NCI-H1417 (cell line): ENCODE measurements around the gene PDLIM1.

ENCODE experiments used
- DNase-seq, 3 experiments: peaks; one replicate each; lab custom pipeline; 2025; lab: John Stamatoyannopoulos, UW

Gene PDLIM1

DNA sequence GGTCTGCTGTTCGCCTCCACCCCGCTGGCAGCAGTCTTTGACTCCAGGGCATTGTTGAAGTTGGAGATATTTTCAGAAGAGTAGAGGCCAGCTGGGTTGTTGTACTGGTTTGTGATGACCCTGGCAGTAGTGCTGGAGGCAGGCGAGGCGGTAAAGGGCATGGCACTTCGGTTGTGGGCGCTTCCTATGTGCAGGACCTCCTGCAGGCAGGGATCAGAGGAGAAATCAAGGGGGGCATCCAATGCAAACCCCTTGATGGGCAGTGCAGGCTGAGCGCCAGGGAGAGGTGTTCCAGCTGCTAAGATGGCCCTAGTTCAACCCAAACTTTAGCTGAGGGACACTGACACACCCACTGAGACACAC is 27.0 kb downstream of the PDLIM1 start:
- DNase-seq = no peak

- no peak for DNase-seq
Measured at GRCh38 chr10:95262763-95263518, 27.9 kb downstream of the PDLIM1 start.

DNA sequence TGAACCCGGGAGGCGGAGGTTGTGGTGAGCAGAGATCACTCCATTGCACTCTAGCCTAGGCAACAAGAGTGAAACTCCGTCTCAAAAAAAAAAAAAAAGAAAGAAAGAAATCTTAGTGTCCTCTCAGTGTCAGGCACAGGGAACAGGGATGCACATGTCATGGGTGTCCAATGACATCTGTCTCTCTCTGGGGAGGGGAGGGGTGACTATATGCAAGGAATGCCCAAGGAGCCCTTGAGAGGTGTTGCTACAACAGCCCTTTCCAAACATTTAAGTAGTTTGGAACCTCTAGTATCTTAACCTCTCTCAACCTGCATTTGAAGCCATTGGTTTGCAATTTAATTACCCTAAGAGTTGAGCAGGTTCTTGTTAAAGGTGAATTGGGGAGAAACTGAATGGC is 28.9 kb downstream of the PDLIM1 start:
- DNase-seq = no peak

DNA sequence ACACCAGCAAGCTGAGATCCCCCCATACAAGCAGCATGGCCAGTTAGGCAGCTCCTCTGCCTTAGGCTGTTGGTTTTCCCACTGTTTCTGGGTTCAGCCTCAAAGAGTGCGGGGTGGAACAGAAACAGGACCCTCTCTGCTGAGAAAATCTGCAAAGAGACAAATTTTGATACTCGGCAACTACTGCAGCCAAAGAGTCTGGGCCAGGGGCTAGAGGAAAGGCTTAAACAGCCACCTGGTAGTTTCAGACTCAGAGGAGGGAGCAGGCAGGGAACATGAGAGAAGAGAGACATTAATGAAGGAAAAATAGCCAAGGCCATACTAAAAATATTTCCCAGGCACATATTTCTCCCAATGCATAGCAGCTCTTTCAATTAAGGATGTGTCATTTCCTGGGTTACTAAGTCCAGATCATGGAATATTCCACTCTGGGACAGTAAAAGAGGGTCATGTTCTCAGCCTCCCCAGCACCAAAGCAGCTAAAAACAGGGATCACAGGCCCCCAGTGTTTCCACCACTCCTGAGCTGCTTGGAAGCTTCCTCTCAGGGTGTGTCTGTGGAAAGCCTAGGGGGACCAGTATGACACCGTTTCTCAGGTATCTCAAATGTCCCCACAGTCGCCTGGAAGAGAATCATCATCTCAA is 29.8 kb downstream of the PDLIM1 start:
- DNase-seq = no peak

GRCh38 chr10:95260397-95260881 is 30.4 kb downstream of the PDLIM1 start:
- no peak for DNase-seq

- no peak for DNase-seq
Measured at GRCh38 chr10:95257849-95258248, 33.0 kb downstream of the PDLIM1 start.

DNA sequence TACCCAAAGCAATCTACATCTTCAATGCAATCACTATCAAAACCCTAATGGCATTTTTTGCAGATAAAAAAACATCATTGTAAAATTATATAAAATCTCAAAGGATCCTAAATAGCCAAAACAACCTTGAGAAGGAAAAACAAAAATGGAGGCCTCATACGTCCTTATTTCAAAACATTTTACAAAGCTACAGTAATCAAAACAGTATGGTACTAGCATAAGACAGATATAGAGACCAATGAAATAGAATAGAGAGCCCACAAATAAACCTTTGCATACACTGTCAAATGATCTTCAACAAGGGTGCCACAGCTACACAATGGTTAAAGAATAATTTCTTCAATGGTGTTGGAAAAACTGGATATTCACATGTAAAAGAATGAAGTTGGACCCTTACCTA is 34.5 kb downstream of the PDLIM1 start:
- no peak for DNase-seq

DNA sequence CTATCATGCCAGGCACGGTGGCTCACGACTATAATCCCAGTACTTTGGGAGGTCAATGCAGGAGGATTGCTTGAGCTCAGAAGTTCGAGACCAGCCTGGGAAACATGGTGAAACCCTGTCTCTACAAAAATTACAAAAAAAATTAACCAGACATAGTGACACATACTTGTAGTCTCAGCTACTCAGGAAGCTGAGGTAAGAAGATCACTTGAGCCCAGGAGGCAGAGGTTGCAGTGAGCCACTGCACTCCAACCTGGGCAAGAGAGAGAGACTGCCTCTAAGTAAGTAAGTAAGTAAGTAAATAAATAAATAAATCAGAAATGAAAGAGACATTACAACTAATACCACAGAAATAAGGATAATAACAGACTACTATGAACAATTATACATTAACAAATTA is 36.2 kb downstream of the PDLIM1 start:
- DNase-seq = no peak

- no peak for DNase-seq
Measured at GRCh38 chr10:95253686-95254085, 37.1 kb downstream of the PDLIM1 start.

GRCh38 chr10:95253007-95253406 is 37.8 kb downstream of the PDLIM1 start:
- no peak for DNase-seq

DNA sequence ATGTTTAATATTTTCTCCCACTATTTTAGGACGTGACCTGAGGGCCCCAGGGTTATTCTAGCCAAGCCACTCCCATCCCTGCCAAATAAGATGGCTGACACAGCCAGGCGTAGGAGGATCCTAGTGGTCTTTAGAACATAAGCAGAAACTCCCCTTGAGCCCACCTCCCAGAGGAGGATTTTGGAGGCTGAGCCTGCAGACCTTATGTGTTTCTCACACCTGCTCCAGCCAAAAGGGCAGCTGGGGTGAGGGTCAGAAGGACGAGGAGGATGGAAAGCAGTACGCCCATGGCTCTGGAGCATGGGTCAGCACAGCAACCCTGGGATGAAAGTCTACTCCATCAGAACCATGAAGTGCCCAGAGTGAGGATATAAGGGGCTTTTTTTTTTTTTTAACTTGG is 39.9 kb downstream of the PDLIM1 start:
- no peak for DNase-seq

DNA sequence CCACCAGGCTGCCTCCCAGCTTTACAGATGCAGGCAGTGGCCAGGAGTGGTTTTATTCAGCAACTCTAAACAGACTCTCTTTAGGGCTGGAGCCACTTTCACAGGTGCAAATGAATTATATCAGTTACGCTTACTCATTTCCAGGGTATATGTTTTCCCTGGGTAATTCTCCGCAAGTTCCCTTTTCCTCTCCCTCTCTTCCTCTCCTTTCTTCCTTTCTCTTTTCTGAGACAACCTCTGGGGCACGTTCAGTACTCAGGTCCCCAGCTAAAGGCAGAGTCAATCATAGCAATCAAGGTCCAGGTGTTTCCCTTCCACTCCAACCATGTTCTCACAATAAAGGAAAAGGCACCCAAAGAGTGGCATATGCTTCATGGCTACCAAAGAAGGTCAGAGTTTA is 41.3 kb downstream of the PDLIM1 start:
- no peak for DNase-seq

GRCh38 chr10:95248989-95249388 is 41.8 kb downstream of the PDLIM1 start:
- DNase-seq = no peak

GRCh38 chr10:95247881-95248583 is 42.8 kb downstream of the PDLIM1 start:
- no peak for DNase-seq

DNA sequence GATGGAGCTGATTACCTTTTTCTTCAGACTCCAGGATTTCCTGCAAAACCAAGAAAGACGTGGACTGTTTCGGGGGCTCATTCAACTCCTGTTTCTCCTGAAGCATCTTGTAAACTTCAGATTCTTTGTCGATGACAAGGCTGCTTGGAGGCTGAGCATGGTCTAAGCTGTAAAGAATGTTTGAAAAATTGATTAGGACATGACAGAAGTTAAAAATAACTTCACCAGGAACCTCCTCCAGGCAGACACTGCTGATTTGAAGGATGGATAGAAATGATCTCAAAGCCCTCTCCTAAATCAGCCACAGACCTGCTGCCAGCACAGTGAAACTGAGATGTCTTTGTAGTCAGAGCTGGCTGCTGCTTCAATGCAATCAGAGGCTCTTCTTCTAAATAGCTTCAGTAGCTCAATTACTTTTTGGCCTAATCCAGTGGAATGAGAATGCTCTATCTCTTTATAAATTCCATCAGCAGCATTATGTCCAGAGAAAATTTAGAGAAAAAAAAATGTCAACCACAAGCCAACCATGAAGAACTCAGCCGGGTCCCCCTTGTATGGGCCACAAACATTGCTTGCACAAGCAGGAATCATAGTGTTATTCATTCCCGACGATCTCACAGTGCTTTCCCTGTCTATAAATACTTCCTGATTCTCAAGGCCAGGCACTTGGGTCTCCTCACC is 43.5 kb downstream of the PDLIM1 start:
- no peak for DNase-seq

DNA sequence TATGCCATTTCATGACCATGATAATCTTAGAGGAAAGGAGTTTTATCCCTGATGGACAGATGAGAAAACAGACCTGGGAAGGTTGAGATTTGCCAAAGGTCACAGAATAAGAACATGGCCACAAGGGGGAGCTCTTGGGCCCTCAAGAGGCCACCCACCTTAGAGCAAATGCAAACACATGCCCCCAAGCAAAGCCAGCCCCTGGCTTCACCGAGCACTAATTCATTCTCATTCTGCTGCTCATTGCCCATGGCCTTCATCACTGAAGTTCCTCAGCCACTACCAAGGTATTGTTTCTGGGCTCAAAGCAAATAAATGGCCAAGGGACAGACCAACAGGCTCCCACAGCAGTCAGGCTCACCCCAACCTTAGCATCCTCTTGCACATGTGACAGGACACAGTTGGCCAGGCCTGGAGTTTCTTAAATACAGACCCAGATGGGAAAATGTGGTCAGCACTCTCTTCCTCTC is 44.2 kb downstream of the PDLIM1 start:
- peak; percentile 30 to 71 (median 47) for DNase-seq

GRCh38 chr10:95245425-95246055 is 45.3 kb downstream of the PDLIM1 start:
- no peak for DNase-seq

DNA sequence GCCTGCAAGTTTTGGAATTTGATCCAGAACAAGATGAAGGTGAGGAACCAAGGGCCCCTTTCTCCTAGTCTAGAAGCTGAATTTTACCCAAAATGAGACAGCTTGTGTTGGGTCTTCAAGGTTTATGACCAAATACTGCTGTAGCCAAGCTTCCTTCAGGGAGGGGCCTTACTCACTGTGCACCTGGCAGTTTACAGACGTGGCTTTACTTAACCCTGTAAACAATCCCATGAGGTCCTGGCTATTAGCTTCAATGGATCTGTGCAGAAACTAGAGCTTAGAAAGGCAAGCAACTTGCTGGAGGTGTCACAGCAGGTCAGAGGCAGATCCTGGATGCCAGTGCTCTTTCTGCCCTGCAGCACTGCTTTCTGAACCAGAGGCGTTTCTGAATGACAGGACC is 46.7 kb downstream of the PDLIM1 start:
- no peak for DNase-seq

DNA sequence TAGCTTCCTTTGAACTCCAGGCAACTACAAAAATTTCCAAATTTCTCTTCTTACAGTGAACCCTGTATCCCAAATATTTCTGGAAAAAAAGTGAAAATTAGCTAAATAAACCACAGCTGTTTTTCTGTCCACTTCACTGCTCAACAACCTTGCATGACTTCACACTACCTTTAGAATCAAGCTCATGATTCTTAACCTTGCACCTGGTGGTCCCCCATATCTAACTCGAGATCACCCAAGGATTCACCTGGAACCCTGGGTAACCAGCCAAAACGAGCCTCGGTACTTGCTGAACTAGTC is 47.5 kb downstream of the PDLIM1 start:
- no peak for DNase-seq

DNA sequence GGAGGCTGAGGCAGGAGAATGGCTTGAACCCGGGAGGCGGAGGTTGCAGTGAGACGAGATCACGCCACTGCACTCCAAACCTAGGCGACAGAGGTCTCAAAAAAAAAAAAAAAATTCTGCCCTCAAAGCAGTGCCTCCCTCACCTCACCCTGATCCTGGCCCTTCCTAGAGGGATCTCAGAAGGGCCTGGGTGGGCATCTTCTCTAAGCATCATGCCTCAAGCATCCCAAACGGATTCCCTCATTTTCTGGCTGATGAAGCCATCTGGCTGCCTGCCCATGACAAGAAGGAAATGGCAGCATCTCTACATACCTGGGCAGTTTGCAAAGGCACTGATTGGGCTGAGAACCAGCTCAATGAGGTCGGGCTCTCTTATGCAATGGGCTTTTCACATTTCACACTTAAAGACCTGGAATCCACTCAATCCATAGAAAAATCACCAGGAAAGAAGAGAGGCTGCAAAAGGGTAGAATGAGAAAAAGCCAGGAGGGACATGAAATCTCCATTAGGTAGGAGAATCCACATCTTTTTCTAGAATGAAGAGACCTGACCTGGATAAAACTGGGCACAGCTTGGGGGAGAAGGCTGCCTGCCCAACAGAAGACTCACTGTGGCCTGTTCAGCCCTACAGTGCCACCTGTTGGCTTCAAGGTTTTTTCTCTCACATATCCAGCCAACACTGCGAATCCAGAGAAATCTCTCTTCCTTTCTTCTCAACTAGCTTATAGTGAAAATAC is 48.1 kb downstream of the PDLIM1 start:
- DNase-seq = peak; percentile 0 to 59 (median 13)

GRCh38 chr10:95241533-95241932 is 49.3 kb downstream of the PDLIM1 start:
- DNase-seq = no peak
